GM12801 (cell line): ENCODE data around the gene TRAP1.

Experiments used
- CTCF ChIP-seq: IDR thresholded peaks from one replicate; pipeline ENCODE4 v1.5.1; 2011; ENCODE audit warnings: control low read depth; ENCODE audit not compliant: insufficient read length; ENCODE audit errors: extremely low read depth

TRAP1 gene

DNA sequence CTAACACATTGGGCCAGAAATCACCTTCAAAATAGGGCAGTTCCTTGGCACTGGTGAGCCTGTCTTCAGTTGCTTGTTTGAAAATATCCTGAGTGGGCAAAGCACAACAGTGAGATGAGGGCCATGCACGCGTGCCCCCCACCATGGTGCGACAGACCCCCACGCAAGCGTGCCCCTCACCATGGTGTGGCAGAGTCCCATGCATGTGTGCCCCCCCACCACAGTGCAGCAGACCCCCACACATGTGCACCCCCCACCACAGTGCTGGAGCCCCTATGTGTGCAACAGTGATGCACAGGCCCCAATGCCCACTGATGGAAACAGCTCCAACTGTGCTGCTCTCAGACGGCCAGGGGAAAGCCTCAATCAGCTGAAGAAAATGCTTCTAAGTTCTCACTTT is 18.8 kb upstream of the TRAP1 start:
- no peak for TF ChIP-seq CTCF

DNA sequence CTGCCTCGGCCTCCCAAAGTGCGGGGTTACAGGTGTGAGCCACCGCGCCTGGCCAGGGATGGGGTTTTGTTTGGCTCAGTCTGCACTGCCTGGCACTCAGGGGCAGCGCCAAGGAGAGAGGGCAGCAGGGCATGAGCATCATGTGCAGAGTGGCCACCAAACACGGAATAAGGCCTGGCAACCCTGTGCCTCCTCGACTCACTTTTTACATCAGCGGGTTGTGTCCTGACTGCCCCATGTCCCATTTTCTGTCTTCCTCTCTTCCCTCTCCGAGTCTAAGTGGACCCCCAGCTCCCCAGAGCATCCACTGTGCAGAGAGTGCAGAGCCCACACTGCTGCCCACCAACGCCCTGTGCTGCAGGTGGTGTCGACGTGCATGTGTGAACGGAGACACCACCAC is 18.2 kb upstream of the TRAP1 start:
- no peak for TF ChIP-seq CTCF

GRCh38 chr16:3734758-3735221 is 17.5 kb upstream of the TRAP1 start:
- TF ChIP-seq CTCF: no peak

DNA sequence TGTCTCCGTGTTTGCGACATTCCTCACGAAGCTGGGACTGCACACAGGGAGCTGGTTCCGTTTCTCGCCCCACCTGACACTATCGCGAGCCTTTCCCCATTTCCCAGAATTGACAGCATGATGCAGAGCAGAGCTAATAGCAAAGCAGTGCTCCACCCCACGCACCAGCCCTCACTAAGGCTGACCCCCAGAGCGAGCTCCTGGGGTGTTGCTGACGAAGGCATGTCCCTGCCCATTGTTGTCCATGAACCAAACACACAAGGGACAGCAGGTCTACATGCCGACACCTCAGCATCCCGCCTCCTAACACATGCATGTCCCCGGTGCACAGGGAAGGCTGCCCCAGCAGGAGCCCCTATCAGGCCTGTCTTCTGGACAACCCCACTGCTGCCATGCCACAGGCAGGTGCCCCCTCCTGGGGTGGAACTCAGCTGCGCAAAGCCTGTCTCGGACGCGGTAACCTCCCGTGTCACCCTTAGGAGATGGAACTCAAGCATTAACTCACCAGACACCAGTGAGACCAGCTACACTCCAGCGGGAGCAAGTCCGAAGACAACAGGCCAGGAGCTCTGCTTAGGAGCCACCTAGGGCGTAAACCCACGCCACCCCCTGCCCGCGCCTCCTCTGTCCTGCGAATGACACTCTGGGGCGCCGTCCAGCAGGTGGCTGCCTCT is 16.9 kb upstream of the TRAP1 start:
- no peak for TF ChIP-seq CTCF

- no peak for TF ChIP-seq CTCF
These were observed 14.8 kb upstream of the TRAP1 start for GRCh38 chr16:3732171-3732570.

DNA sequence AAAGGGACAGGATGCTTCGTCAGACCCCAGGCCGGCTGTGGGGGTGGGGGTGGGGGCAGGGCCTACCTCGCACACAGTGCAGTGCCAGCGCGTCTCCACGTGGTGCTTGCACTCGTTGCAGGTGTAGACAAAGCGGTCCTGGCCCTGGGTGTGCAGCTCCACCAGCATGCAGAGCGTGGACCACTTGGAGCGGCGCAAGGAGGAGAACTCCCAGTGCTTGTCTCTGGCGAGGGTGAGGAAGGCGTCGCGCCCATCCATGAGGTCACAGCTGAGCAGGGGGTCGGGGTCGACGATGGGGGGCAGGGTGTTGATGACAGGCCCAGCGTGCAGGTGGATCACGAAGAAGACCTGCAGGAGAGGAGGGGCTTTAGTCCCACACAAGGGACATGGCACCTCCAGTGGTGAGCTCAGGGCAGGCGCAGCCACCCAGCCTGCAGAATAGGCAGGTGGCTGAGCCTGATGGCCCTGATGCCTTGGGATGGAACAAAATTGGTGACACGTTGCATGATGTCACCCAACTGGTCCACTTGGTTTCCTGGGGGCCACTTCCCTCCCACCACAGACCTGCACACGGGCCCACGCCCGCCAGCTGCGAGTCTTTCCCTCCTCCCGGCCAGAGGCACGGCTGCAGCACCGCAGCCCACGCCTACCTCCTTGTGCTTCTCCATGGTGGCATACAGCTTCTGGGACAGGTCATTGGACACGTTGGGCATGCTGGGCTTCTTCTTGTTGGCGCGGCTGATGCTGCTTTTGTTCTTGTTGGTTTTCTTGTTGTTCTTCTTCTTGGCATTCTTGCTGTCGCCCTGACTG is 14.0 kb upstream of the TRAP1 start:
- no peak for TF ChIP-seq CTCF

- TF ChIP-seq CTCF: no peak
These were observed 13.1 kb upstream of the TRAP1 start for GRCh38 chr16:3730161-3731125.
